ENCODE measurements around the gene CTRB2.
"Not testable (repeated sequence)": the region's sequence is repeated elsewhere in the genome, so short reads cannot be mapped to it uniquely, and the experiment has no call there.

CTRB2 gene

DNA sequence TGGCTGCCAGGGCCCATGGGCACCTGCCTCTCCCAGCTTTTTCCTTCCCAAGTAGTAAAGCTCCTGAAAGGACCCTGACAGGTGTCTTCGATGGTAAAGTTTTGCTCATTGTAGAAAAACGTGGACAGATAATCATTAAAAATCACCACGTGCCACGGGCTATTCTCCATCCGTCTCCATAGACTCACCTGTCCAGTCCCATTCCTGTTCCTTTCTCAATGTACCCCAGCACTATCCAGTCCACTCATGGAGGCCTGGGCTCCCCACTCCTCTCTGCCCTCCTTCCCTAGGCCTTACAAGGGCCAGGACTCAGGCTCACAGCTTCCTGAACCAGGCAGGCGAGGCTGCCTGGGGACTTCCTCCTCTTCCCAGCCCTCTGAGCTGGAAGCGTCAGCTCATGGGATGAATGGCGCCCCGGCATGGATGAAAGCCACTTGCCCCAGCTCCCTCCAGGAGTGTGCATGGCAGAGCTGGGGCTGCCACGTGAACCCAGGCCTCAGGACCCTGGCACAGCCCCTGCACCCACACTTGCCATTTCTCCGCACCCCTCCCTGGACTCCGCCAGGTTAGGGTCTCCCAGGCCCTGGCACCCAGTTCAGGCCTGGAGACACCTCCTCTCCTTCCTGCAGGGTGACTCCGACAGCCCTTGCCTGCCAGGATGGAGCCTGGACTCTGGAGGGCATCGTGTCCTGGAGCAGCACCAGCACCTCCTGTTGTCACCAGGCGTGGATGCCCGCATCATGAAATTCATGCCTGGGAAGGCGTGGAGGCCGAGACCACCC, 20.6 kb upstream of the CTRB2 start:
- DNase-seq (ENCODE audit: low read depth in 3 of 3), result no peak

DNA sequence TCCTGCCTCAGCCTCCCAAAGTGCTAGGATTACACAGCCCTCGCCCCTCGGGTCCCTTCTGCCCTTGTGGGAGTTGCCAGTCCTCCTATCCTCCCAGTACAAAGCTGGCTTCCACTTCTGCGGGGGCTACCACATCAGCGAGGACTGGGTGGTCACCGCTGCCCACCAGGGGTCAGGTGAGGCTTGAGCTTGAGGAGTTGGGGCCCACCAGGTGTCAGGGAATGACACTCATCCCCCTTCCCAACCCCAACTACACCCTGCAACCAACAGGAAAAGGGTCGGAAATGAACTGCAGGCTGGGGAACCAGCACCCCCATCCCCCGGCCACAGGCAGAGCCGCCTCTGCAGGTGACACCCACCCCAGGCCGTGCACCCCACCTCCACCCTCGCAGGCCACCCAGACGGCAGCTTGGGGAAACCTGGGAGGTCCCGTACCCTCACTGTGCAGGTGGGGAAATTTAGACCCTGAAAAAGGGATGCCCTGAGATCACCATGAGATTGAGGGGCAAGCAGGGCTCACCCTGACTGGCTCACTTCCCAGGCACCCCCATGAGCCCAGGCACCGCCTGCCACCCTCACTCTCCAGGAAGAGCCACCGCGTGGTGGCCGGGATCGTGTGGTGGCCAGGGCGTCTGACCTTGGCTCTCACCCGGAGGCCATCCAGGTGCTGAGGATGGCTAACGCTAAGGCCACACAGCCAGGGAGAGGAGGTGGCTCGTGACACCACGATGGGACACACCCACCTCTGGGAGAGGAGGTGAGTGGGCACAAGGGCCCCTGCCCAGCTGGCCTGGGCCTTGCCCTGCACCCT, 19.8 kb upstream of the CTRB2 start:
- no peak for DNase-seq (ENCODE audit: low read depth in 3 of 3)

DNA sequence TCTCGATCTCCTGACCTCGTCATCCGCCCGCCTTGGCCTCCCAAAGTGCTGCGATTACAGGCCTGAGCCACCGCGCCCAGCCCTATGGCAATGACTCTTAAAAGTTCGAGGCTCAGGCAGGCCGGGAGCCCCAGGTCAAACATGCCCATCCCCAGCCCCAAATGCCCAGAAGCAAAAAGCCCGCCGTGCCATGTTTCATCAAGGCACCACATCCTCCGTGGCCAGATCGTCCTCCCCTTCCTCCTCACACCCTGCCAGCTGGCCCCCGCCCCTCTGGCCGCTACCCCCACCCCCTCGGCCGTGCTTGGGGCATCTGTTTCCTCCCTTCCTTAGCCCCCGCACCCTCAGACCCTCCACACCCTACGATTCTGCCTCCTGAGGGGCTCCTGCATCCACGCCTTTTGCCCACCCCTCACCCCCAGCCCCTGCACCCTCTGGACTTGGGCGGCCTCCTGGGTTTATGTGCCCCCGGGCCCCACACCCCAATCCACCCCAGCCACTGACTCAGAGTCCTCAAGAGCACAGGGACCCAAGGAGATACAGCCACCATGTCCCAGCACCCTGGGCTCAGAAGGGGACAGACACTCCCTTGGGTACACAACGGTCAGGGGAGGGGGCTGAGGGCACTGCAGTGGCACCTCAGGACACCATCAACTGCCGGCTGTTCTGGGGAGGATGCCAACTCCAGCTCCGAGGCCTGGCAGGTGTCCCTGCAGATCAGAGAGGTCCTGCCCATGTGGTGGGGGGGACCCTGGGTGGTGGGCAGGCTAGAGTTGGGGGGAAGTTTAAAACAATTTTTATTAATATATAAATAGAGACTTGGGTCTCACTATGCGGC, 18.9 kb upstream of the CTRB2 start:
- DNase-seq (ENCODE audit: low read depth in 3 of 3), result no peak

DNA sequence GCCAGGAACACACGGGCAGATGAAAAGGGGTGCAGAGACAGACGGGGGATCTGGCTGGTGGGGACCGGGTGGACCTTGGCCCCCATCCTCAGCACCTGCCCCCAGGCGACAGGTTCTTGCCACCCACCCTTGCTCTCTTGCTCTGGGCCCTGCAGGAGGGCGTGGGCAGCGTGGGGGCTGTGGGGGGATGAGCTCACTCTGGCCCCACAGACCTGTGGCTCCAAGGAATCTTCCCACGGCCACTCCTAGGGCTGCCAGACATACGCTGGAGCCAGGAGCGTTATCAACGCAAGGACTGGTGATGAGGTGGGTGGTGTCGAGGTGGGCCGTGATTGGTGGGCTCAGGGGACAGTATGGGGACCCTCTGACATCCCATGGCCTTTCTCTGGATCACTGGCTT, 18.1 kb upstream of the CTRB2 start:
- no peak for DNase-seq (ENCODE audit: low read depth in 3 of 3)

DNA sequence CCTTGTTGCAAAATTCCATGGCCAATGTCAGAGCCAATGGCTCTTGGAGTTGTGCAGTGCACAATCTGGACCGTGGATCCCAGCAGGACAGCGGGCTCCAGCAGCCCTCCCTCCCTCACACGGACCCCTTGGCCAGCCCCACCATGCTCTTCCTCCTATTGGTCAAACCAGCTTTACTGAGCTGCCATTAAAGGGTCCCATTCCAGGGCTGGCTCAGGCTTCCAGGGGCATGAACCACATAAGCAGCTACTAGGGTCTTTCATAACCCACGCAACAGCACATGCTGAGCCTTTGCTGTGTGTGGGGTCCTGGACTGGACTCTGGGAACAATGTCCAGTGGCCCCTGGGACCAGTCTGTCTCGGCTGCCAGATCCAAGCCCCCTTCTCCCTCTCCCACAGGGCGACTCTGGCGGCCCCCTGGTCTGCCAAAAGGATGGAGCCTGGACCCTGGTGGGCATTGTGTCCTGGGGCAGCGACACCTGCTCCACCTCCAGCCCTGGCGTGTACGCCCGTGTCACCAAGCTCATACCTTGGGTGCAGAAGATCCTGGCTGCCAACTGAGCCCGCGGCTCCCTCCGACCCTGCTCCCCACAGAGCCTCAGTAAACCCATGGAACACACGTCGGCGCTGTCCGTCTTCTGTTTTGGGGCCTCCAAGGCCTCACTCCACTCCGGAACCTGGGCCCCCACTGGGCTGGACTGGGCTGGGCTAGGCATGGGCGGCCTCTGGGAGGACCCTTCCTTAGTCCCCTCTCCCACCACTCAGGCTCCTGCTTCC, 17.5 kb upstream of the CTRB2 start:
- DNase-seq (ENCODE audit: low read depth in 3 of 3), result no peak

DNA sequence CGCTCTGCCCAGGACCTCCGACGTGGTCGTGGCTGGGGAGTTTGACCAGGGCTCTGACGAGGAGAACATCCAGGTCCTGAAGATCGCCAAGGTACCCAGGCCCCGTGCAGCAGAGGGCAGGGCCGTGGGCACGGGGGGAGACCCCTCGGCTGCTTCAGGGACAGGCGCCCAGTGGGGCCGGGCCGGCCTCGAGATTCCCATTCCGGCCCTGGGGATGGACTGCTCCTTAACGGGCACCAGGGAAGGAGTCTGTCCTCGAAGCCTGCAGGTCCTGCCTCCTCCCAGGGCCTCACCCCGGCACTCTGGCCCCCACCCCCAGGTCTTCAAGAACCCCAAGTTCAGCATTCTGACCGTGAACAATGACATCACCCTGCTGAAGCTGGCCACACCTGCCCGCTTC, 16.2 kb upstream of the CTRB2 start:
- DNase-seq (ENCODE audit: low read depth in 3 of 3), result not testable (repeated sequence)

DNA sequence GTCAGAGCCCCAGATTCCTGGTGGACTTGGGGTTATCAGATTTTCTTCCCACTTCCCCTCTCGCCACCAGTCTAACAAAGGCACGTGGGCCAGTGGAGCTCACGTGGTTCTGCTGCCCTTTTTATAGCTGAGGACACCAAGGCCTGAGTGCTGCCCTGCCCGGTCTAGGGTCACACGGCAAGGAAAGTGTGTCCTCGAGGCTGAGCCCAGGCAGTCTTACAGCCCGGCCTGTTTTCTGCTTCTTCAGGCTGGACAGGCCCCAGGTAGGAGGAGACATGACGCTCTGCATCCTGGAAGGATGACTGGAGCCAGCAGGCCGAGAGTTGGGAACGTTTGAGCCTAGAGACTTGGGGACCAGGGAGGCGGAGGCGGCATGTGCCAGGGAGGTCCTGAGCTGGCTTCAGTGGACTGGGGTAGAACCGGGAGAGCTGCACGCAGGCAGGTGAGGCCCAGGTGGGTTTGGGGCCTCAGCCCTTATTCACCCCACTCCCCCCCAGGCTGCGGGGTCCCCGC, 15.4 kb upstream of the CTRB2 start:
- DNase-seq (ENCODE audit: low read depth in 3 of 3), result no peak

DNA sequence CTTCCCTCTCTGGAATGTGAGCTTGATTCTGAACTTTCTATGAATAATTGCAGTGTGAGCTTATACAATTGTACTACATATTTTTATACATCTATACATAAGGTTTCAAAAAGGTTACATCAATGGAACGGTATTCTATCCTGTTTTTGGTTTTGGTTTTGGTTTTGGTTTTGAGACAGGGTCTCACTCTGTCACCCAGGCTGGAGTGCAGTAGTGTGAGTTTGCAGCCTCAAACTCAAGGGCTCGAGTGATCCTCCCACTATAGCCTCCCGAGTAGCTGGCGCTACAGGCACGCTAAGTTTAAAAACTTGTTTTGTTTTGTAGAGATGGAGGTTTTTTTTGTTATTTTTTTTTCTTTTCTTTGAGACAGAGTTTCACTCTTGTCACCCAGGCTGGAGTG, 12.9 kb upstream of the CTRB2 start:
- no peak for DNase-seq (ENCODE audit: low read depth in 3 of 3)

DNA sequence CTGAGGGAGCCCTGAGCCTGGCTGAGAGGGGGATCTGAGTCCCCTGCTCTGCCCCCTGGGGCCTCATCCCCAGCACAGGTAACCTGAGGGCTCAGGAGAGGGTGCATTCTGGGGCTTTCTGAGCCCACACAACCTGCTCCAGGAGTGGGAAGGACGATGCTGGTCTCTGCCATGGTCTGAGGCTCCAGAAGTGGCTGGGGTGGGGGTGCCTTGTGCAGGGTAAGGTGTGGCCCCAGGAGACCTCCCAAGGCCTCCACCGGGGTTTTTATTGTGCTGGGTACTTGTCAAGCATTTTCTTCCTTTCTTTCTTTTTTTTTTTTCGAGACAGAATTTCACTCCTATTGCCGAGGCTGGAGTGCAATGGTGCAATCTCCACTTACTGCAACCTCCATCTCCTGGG, 12.1 kb upstream of the CTRB2 start:
- DNase-seq (ENCODE audit: low read depth in 3 of 3), result no peak

DNA sequence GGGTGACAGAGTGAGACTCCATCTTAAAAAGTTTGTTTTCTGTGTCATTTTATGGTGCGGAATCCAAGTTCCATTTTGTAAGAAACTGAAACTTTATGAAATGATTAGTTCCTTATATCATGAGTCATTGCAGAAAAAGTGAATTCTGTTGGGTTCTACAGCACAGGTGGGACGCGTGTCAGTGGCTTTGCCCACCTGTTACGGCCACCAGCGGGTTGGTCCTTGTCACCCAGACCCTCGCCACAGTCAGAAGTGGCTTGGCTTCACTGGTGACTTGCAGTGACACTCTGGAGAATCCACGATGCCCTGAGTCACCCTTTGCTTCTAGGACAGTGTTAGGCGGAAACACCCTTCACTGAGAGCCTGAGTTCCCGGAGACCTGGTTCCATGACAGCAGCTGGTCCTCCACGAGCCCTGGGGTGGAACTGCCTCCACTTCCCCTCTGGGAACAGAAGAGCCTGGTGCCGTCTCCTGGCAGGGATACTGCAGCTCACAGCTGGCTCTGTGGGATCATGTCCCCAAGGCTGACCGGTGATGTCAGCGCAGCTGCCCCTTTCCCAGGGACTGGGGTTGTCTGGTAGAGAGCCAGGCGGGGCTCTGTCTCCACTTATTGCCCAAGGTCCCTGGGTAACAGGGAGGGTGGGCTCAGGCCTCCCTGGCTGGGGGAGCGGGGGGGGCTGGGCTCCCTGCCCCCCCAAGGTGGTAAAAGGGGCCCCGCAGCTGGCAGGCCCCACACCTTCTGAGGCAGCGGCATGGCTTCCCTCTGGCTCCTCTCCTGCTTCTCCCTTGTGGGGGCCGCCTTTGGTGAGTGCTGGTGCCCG, 11.5 kb upstream of the CTRB2 start, which contains the start of gene CTRB1:
TSS of gene CTRB1 (plus strand) at position 733 of the 821 bp plus-strand sequence. CDS start at position 753, 20 bp downstream.
- DNase-seq (ENCODE audit: low read depth in 3 of 3), result no peak

DNA sequence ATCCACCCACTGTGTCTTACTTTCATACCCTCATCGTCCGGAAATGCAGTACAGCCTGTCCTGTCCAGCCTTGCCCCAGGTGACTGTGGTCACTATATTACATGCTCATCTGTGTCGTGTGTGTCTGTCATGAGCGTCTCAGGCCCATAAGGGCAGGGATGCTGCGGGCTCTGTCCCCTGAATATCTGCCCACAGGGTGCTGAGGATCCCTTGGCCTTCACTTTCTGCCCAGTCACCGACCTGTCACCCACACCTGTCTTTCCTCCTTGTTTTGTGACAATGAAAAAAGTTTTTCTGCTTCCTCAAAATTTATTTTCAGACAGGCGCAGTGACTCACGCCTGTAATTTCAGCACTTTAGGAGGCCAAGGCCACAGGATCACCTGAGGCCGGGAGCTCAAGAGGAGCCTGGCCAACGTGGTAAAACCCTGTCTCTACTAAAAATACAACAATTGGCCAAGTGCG, 10.5 kb upstream of the CTRB2 start:
- no peak for DNase-seq (ENCODE audit: low read depth in 3 of 3)

DNA sequence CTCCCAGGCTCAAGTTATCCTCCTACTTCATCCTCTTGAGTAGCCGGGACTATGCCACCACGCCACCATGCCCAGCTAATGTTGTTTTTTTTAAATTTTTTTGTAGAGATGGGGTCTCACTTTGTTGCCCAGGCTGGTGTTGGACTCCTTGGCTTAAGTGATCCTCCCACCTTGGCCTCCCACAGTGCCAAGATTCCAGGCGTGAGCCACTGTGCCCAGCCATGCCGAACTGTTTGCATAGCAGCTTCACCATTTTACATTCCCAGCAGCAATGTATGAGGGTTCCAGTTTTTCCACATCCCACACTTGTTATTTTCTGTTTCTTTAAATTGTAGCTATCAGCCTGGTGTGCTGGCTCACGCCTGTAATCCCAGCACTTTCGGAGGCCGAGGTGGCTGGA, 9.6 kb upstream of the CTRB2 start:
- no peak for DNase-seq (ENCODE audit: low read depth in 3 of 3)

DNA sequence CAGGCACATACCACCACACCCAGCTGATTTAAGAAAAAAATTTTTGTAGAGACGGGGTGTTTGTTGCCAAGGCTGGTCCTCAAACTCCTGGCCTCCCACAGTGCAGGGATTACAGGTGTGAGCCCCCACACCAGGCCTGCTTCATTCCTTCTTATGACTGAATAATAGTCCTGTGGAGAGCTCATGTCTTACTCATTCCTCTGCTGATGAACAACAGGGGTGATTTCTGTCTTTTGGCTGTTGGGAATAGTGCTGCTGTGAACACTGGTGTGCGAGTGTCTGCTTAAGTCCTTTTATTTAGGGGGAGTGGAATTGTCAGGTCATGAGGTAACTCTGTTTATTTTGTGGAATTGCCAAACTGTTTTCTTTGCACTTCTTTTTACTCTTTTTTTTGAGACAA, 9.2 kb upstream of the CTRB2 start:
- no peak for DNase-seq (ENCODE audit: low read depth in 3 of 3)

DNA sequence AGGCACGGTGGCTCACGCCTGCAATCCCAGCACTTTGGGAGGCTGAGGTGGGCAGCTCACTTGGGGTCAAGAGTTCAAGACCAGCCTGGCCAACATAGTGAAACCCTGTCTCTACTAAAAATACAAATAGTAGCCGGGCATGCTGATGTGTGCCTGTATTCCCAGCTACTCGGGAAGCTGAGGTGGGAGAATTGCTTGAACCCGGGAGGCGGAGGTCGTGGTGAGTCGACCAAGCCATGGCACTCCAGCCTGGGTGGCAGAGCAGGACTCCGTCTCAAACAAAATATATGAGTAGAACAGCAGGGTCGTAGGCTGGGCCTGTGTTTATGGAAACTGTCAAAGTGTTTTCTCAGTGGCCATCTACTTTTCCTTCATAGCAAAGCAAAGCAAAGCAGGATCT, 4.3 kb upstream of the CTRB2 start:
- not testable (repeated sequence) for DNase-seq (ENCODE audit: low read depth in 3 of 3)

DNA sequence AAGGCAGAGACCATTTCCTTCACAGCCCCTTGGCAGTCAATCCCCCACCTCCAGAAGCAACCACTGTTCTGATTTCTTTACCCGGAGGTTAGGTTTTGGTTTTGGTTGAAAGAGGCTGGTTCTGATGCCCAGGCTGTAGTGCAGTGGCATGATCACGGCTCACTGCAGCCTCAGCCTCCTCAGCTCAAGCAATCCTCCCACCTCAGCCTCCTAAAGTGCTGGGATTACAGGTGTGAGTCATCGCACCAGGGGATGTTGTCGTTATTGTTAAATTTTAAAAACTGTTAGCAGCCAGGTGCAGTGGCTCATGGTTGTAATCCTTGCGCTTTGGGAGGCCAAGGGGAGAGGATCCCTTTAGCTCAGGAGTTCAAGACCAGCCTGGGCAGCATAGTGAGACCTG, 3.0 kb upstream of the CTRB2 start:
- DNase-seq (ENCODE audit: low read depth in 3 of 3), result no peak

DNA sequence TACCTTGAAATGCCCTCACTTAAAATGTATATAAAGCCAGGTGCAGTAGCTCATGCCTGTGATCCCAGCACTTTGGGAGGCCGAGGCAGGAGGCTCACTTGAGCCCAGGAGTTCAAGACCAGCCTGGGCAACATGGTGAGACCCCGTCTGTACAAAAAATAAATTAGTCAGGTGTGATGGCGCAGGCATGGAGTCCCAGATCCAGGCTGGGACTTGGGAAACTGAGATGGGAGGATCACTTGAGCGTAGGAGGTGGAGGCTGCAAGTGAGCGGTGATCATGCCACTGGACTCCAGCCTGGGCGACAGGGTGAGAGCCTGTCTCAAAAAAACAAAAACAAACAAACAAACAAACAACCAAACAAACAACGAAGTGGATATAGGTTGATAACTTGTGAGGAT, 2.6 kb upstream of the CTRB2 start:
- not testable (repeated sequence) for DNase-seq (ENCODE audit: low read depth in 3 of 3)

DNA sequence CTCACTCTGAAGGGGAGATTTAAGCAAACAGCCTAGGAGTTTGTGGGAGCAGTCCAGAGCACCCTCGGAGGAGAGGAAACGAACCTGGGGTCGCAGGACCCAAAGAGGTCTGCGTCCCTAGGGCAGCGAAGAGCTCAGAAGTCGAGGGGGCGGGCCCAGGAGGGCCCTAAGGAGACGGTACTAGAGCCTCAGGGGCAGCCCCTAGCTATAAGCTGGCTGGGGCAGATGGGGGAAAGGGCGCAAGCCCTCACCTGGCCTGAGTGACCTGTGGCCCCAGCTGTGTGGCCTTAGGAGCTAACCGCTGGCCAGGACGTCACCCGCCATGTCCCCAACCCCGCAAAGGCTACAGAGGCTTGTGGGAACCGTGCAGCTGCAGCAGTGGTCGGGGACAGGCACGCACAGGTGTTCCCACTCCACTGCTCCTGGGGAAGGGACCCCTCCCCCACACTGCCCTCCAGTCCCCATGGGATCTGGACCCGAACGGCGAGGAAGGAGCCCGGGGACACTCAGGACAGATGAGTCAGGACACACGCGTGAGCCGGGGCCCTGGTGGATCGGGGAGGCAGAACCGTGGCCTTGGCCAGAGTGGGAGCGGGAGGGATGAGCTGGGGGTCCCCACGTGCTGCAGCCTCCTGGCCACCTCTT, 2.0 kb upstream of the CTRB2 start:
- DNase-seq (ENCODE audit: low read depth in 3 of 3), result no peak

DNA sequence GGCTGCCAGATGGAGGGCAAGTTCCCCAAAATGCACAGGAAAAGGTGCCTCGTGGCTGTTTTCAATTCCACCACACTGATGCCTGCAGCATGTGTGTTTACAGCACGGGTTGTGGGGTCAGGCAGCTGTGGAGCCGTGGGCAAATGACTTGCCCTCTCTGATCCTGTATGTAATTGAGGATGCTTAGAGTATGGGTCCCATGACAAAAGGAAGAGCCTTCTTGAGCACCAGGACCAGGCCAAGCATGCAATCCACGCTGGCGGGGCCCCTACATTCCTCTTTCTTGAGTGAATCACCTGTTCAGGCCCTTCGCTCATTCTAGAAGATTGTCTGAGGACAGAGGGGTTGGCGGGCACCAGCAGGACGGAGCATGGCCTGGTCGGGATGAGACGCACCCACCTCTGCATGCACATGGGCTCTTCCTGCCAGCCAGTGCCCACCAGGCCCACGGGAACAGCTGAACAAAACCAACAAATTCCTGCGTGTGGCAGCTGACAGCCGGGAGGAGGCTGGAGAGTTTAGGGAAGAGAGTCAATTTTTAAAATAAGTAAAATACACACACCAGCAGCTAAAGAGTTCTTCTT, 1.4 kb upstream of the CTRB2 start:
- no peak for DNase-seq (ENCODE audit: low read depth in 3 of 3)

DNA sequence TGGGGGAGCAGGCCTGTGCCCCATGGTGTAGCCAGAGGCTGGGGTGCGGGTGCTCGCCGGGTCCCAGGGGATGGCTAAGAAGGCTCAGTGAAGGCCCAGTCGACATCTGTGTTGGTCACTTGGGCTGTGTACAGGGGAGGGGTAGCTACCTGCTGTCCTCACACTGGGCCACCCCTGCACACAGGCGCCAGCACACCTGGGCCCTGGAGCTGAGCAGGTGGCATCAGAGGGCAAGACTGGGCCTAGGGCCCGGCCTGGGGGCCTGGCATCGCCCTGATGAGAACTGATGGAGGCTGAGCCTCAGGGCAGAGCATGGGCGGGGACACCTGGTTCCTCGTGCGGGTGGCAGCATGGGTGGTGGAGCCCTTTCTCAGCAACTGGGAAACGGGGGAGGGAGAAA, 870 bp upstream of the CTRB2 start:
- DNase-seq (ENCODE audit: low read depth in 3 of 3), result no peak

All from stimulated activated CD4-positive, alpha-beta T cell treated with anti-CD3 and anti-CD28 coated beads, TNF-alpha, amount 100 ng/mL, for 4 hours (primary cell).